GM12878 (cell line): ENCODE measurements around the gene FBXL3. TPM values are rescaled to one million over a fixed set of nuclear protein-coding genes. Genes with fewer than 3 reads are reported as not detected.

Experiments used
- ATAC-seq: fragments of 200-7000 bp; cut with Tn5 transposase; 3 replicates; pipeline ENCODE4 v1.9.1; 2020; ENCODE audit warnings: mild to moderate bottlenecking, moderate library complexity
- BruUV-seq: library from RNA; stranded (reverse); fragments of 400-500 nt; replicated peaks from 2 replicates; lab custom pipeline; 2021; lab: Mats Ljungman, UMichigan
- CTCF ChIA-PET: fragments of 300-600 bp; sonication (Branson Sonifier 250); formaldehyde crosslinking; extraction: SDS; loops from one replicate; lab custom pipeline; 2021; ENCODE audit warnings: inconsistent platforms; lab: Yijun Ruan, JAX
- POLR2A ChIA-PET: fragments of 350-600 bp; formaldehyde crosslinking; extraction: SDS; loops from one replicate; lab custom pipeline; 2021; ENCODE audit warnings: inconsistent platforms; lab: Charles Lee
- RAD21 ChIA-PET: fragments of 300-600 bp; sonication (Branson Sonifier 250); formaldehyde crosslinking; loops from one replicate; lab custom pipeline; 2023; ENCODE audit warnings: antibody characterized with exemption; ENCODE audit not compliant: unreplicated experiment; lab: Charles Lee
- SMC1A ChIA-PET: fragments of 300-600 bp; sonication (Branson Sonifier 250); formaldehyde crosslinking; loops from one replicate; lab custom pipeline; 2023; ENCODE audit not compliant: unreplicated experiment, uncharacterized antibody; lab: Charles Lee
- DNase-seq: peaks from one replicate; pipeline ENCODE4 v3.0.0-alpha.2; 2011; ENCODE audit warnings: low read depth, low spot score
- FAIRE-seq: peaks from 3 replicates; lab custom pipeline; 2011; peaks lifted over from hg19 to GRCh38; lab: Jason Lieb, UNC
- H2AFZ ChIP-seq: 2 replicates; pipeline ENCODE4 v1.6.0; 2011; ENCODE audit warnings: low read depth, low read length, control low read depth; ENCODE audit not compliant: control insufficient read depth
- H3K27ac ChIP-seq: 2 replicates; pipeline ENCODE4 v1.5.1; 2011; ENCODE audit warnings: control low read depth; ENCODE audit not compliant: control insufficient read depth, insufficient read depth
- H3K27me3 ChIP-seq, 2 experiments: replicated peaks in 1 of 2; 2 replicates each; pipeline versions ENCODE4 v1.6.0 to v1.6.1; 2011; ENCODE audit warnings: low read length in 1 of 2; ENCODE audit not compliant: control insufficient read depth in 2 of 2, insufficient read depth in 2 of 2
- H3K36me3 ChIP-seq, 2 experiments: 2 replicates each; pipeline ENCODE4 v1.5.1; 2011; ENCODE audit warnings: low read length in 1 of 2; ENCODE audit not compliant: control insufficient read depth in 2 of 2, insufficient read depth in 2 of 2
- H3K4me1 ChIP-seq: 2 replicates; pipeline ENCODE4 v1.6.1; 2011; ENCODE audit warnings: mild to moderate bottlenecking, low read length, moderate library complexity, mixed read lengths; ENCODE audit not compliant: control insufficient read depth, insufficient read depth
- H3K4me2 ChIP-seq: 2 replicates; pipeline ENCODE4 v1.6.0; 2011; ENCODE audit warnings: control low read depth; ENCODE audit not compliant: control insufficient read depth, insufficient read depth
- H3K4me3 ChIP-seq: fragments of 200-600 bp; sonication (generic); 2 replicates; pipeline ENCODE4 v1.5.1; 2016
- H3K79me2 ChIP-seq: 2 replicates; pipeline ENCODE4 v1.6.0; 2011; ENCODE audit warnings: low read length; ENCODE audit not compliant: control insufficient read depth, insufficient read depth
- H3K9ac ChIP-seq: 2 replicates; pipeline ENCODE4 v1.8.0; 2011; ENCODE audit warnings: low read length, control low read depth, mixed read lengths; ENCODE audit not compliant: control insufficient read depth, insufficient read depth
- H3K9me3 ChIP-seq: replicated peaks from 3 replicates; pipeline ENCODE4 v1.5.1; 2011; ENCODE audit warnings: mild to moderate bottlenecking, low read length; ENCODE audit not compliant: control insufficient read depth, insufficient read depth
- H4K20me1 ChIP-seq: 2 replicates; pipeline ENCODE4 v1.6.0; 2011; ENCODE audit not compliant: control insufficient read depth, insufficient read depth
- ATF3 ChIP-seq: IDR thresholded peaks from 2 replicates; pipeline ENCODE4 v1.6.1; 2011; ENCODE audit warnings: low read depth, mild to moderate bottlenecking, low read length, moderate library complexity, borderline replicate concordance; ENCODE audit errors: extremely low read depth
- BHLHE40 ChIP-seq, 2 experiments: fragments of 450-650 bp in 1 of 2; IDR thresholded peaks; 2 replicates each; pipeline ENCODE4 v1.6.1; 2011 to 2017; ENCODE audit warnings: low read depth in 2 of 2, borderline replicate concordance in 1 of 2, improper control_type of control experiment in 1 of 2, low read length in 1 of 2, mild to moderate bottlenecking in 1 of 2
- BRCA1 ChIP-seq: IDR thresholded peaks from 2 replicates; pipeline ENCODE4 v1.6.1; 2011; ENCODE audit warnings: low read depth, low read length, improper control_type of control experiment
- EED ChIP-seq: sonication (generic); IDR thresholded peaks from 2 replicates; pipeline ENCODE4 v1.6.1; 2016; ENCODE audit warnings: antibody characterized with exemption, low read depth
- HDAC2 ChIP-seq: fragments of 200-600 bp; sonication (generic); IDR thresholded peaks from 2 replicates; pipeline ENCODE4 v1.6.1; 2017
- HDAC6 ChIP-seq: fragments of 200-600 bp; sonication (generic); IDR thresholded peaks from one replicate; pipeline ENCODE4 v1.8.0; 2017; ENCODE audit warnings: antibody characterized with exemption; ENCODE audit not compliant: unreplicated experiment
- JUNB ChIP-seq: IDR thresholded peaks from 2 replicates; pipeline ENCODE4 v1.6.1; 2016; ENCODE audit warnings: antibody characterized with exemption, mild to moderate bottlenecking
- KLF5 ChIP-seq: fragments of 450-650 bp; IDR thresholded peaks from 2 replicates; pipeline ENCODE4 v1.6.1; 2014; ENCODE audit warnings: mild to moderate bottlenecking; ENCODE audit not compliant: partially characterized antibody
- MYB ChIP-seq: fragments of 150-350 bp; IDR thresholded peaks from 2 replicates; pipeline ENCODE4 v1.6.1; 2014; ENCODE audit warnings: mild to moderate bottlenecking, low read depth, low read length, borderline replicate concordance
- NR2C2 ChIP-seq: IDR thresholded peaks from 2 replicates; pipeline ENCODE4 v1.6.1; 2011; ENCODE audit warnings: borderline replicate concordance, low read depth; ENCODE audit not compliant: control insufficient read depth, insufficient read length
- PAX5 ChIP-seq: IDR thresholded peaks from 2 replicates; pipeline ENCODE4 v1.6.1; 2011; ENCODE audit warnings: low read depth, low read length, borderline replicate concordance
- PKNOX1 ChIP-seq: fragments of 450-650 bp; IDR thresholded peaks from 2 replicates; pipeline ENCODE4 v1.6.1; 2016; ENCODE audit warnings: mild to moderate bottlenecking
- POU2F2 ChIP-seq: IDR thresholded peaks from 3 replicates; pipeline ENCODE4 v1.6.1; 2011; ENCODE audit warnings: low read depth, mild to moderate bottlenecking, low read length, borderline replicate concordance
- SIX5 ChIP-seq: IDR thresholded peaks from 2 replicates; pipeline ENCODE4 v1.6.1; 2011; ENCODE audit warnings: mild to moderate bottlenecking, low read depth, low read length, moderate library complexity; ENCODE audit not compliant: severe bottlenecking
- SREBF2 ChIP-seq: IDR thresholded peaks from 2 replicates; pipeline ENCODE4 v1.6.1; 2012; ENCODE audit warnings: mild to moderate bottlenecking, low read length
- TCF7 ChIP-seq: IDR thresholded peaks from 2 replicates; pipeline ENCODE4 v1.6.1; 2014; ENCODE audit warnings: antibody characterized with exemption, borderline replicate concordance
- ZNF24 ChIP-seq: fragments of 450-650 bp; IDR thresholded peaks from 2 replicates; pipeline ENCODE4 v1.6.1; 2017; ENCODE audit warnings: antibody characterized with exemption, mild to moderate bottlenecking
- WGBS: methylation state at CpG from one replicate; pipeline ENCODE4 v1.1.6; 2016; ENCODE audit warnings: low lambda C conversion rate; ENCODE audit not compliant: insufficient replicate concordance, insufficient coverage; ENCODE audit errors: missing lambda C conversion rate; 5-methylcytosine and 5-hydroxymethylcytosine counted together
- in situ Hi-C: fragments of 300-500 bp; cut with MboI; formaldehyde crosslinking; loops from 9 replicates; pipeline ENCODE4 v1.14.3; 2018; ENCODE audit warnings: mixed read lengths
- intact Hi-C: fragments of 100-400 bp; cut with micrococcal nuclease; formaldehyde crosslinking; loops from one replicate; pipeline ENCODE4 v1.14.2; 2022; ENCODE audit not compliant: unreplicated experiment
- polyA plus RNA-seq, 11 experiments: library from polyadenylated mRNA; depleted of rRNA in 4 of 11; unstranded in 6 of 11; stranded (reverse) in 5 of 11; fragments of >200 nt; fragmentation: Nextera tagmentation in 4 of 11; fragmentation: Illumina TruSeq in 1 of 11; extraction: Ambion mirVana in 4 of 11; extraction: Trizol in 1 of 11; gene quantifications; 1 replicate in 1 of 11; 2 replicates in 10 of 11; pipeline versions ENCODE4 v1.2.1 to v1.2.3, GENCODE V29; 2011 to 2016; ENCODE audit warnings: inconsistent platforms in 2 of 11, missing spikeins in 2 of 11, low read depth in 1 of 11
- total RNA-seq, 4 experiments: library from RNA; depleted of rRNA in 3 of 4; stranded (reverse); fragments of >200 nt in 3 of 4; fragmentation: Illumina TruSeq in 1 of 4; extraction: Trizol in 1 of 4; gene quantifications; 2 replicates each; pipeline versions ENCODE4 v1.2.1 to v1.2.3, GENCODE V29; 2013 to 2021

FBXL3 gene
- total and polyA plus RNA-seq, 10 of the 15 experiments (the other 5 are each of a cell fraction or from before 2014, with no cell fraction given), result 9.0 to 26.4 (median 19.7) TPM

- Histone ChIP-seq H3K4me2 (no peak overlapping the region), H3K27ac (no peak overlapping the region), H3K9ac (no peak overlapping the region), H3K4me3 (no peak overlapping the region), H3K79me2 (no peaks in the 10 kb centered on the region), H3K27me3 (peaks cover 0 to 2% of the 10 kb centered on the region in 2 experiments; a peak in 2 of 4 replicates), H2AFZ (no peak overlapping the region), H4K20me1 (no peaks in the 10 kb centered on the region), H3K9me3 (no peaks in the 10 kb centered on the region), H3K4me1 (no peaks in the 10 kb centered on the region), H3K36me3 (no peaks in the 10 kb centered on the region)
- WGBS, result 52% methylated on average over 5 of the region's 5 CpGs
- TF ChIP-seq HDAC6 (no peak), SREBF2 (no peak), MYB (no peak), NR2C2 (no peak), PKNOX1 (no peak), BRCA1 (no peak), BHLHE40 (IDR thresholded peaks at IDR 0.05; ENCODE audit: borderline replicate concordance in 1 of 2, low read depth in 2 of 2, low read length in 1 of 2) (no peak), HDAC2 (no peak), ATF3 (no peak), ZNF24 (no peak), TCF7 (no peak), EED (no peak), PAX5 (no peak), KLF5 (no peak), SIX5 (no peak), POU2F2 (no peak), JUNB (no peak)
- ChIA-PET POLR2A (no interaction called here), RAD21 (no interaction called here), CTCF (interaction anchor here (0.9 to 6.3 kb wide), 6 partner anchors 8 to 155 kb away, joined by 3 to 54 read pairs (median 4); no protein-coding TSS in a partner anchor), SMC1A (interaction anchor here (0.7 to 1.7 kb wide), 5 partner anchors 18 to 1099 kb away, joined by 3 to 4 read pairs (median 3); no protein-coding TSS in a partner anchor)
- in situ Hi-C loops, result loop anchor here (10.0 kb wide), 1 partner anchor 1102 kb away; no protein-coding TSS in a partner anchor
- FAIRE-seq (no peak), ATAC-seq (no peak), DNase-seq (no peak)
- intact Hi-C loops, result no loop called here
- no TSS peak for BruUV-seq
These were observed 50.0 kb downstream of the FBXL3 start for GRCh38 chr13:76976929-76977328.
